NCI-H748 (cell line): ENCODE results near the gene NTN3.

Source experiments
- DNase-seq: peaks from one replicate; lab custom pipeline; 2025; ENCODE audit not compliant: unreplicated experiment; lab: John Stamatoyannopoulos, UW

NTN3 gene

DNA sequence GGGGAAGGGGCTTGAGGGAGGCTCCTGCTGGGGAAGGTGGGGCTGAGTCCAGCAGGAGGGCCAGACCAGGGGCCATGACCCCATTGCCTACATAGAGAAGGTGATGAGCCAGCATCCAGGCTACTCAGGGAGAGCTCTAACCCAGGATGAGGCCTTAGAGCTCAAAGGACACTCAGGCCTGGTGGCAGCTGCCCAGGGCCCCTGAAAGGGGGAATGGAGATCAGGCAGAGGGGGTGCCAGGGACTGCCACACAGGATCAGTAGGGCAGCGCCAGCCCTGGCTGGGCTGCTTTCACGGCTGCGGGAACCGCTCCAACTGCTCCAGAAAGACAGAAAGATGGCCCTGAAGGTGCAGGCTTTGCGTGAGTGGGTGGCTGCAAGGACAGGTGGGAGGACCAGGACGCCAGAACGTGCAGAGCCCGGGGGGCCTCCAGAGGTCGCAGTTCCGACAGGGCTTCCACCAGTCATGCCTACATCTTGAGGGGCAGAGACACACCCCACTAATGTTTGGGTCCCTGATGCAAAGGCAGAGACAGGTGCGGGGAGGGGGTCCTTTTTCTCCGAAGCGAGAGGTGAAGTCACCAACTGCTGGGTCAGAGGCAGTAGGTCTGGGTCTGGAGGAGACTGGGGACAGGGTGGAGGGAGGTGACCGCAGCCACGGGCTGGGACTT lies 41.8 kb downstream of the NTN3 start:
- peak; percentile 25 for DNase-seq

DNA sequence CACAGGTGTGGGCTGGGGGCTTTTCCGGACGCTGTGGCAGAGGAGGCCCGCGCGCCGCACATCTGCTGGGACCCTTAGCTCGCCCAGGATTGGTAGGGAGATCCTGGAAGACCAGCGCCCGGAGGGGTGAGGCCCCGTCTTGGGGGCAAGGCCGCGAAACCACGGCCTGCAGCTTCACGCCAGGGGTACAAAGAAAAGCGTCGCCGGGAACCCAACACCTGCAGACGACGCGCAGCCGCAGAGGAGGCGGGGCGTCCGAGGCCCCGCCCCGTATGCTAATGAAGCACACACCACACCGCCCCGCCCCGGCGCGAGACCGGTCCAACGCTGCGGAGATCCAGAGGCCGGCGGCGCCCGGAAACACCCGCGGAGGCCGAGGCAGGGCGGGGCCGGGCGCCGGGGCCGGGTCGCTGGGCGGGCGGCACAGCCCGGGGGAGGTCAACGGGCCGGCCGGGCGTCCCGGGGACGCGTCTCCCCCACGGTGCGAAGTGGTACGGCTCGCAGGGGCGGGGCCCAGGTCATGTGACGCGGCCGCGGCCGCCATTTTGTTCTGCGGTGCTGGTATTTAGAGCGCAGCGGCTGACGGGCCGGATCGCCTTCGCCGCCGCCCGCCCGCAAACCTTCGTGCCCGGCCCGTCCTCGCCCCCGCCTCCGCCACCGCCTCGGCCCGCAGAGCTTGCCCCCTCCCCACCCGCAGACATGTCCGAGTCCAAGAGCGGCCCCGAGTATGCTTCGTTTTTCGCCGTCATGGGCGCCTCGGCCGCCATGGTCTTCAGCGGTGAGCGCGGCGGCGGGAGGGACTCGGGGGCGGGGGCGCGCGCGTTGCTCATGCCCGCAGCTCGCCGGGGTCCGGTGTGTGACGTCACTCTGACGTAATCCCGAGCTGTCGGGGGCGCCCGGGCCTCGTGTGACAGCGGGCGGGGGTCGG lies 42.6 kb downstream of the NTN3 start, which contains the start of gene ATP6V0C:
Gene ATP6V0C (plus strand): TSS at position 548 of the 928 bp plus-strand sequence. CDS start 152 bp downstream, at position 700.
- peak; percentile 92 for DNase-seq

DNA sequence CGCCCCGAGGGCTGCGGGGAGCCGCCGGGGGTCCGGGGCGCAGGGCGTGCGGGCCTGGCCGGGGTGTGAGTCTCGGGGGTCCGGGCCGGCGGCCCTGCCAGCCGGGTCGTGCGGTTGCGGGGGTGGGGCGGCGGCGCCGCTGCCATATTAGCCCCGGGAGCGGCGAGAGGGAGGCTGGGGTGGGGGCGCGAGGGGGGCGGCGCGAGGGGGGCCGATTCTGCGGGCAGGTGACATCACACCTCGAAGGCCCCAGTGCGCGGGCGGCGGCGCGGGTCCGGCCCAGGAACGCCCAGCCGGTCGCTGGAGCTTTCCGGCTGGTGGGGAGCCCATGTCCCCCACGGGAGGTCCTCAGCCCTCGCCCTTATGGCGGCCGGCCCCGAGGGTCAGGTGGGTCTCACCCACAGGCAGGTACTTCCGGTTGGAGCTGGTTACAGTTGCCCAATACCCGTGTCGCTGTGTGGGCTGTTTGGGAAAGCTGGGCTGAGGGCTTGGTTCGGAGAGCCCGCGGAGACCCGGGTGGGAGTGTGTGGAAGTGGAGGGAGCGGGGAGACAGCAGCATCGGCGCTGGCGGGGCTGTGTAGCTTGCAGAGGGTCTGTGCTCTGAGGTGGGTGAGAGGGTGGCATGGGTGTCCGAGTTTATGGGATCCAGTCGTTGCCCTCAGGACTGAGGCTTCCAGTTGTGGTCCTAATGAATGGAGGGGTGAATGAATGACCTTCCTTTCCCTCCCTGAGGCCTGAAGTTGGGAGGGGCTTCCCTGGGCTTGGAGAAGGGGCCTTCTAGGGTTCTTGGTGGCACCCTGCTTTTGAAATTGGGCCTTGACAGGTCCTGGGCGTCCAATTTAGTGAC lies 43.5 kb downstream of the NTN3 start:
- DNase-seq, result peak; percentile 13

DNA sequence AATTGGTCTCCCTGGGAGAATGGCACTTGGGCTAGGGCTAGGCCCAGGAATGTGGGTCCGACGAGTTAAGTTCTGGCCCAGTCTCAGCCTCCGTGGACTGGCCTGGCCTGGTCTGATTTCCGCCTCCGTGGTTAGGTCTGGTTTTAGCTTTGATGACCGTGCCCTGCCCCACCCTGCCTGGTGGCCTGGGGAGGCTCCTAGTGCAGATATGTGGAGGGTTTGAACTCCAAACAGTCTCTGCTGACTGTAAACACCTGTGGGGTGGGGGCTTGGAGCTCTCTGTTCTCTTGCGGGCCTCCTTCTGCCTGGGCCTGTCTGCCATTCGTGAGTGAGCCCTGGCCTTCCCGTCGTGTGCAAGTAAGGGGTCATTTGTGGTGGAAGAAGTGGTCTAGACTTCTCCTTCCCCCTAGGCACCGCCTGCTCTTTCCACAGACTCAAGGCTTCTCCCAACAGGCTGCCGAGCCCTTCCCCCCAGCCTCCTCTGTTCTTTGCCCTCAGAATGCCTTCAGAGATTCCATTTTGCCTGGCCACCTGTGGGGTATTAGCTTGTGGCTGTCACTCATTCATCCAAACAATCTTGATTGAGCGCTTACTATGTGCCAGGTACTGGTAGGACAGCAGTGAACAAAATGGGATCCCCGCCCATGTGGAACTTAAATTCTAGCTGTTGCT lies 44.2 kb downstream of the NTN3 start:
- no peak for DNase-seq

DNA sequence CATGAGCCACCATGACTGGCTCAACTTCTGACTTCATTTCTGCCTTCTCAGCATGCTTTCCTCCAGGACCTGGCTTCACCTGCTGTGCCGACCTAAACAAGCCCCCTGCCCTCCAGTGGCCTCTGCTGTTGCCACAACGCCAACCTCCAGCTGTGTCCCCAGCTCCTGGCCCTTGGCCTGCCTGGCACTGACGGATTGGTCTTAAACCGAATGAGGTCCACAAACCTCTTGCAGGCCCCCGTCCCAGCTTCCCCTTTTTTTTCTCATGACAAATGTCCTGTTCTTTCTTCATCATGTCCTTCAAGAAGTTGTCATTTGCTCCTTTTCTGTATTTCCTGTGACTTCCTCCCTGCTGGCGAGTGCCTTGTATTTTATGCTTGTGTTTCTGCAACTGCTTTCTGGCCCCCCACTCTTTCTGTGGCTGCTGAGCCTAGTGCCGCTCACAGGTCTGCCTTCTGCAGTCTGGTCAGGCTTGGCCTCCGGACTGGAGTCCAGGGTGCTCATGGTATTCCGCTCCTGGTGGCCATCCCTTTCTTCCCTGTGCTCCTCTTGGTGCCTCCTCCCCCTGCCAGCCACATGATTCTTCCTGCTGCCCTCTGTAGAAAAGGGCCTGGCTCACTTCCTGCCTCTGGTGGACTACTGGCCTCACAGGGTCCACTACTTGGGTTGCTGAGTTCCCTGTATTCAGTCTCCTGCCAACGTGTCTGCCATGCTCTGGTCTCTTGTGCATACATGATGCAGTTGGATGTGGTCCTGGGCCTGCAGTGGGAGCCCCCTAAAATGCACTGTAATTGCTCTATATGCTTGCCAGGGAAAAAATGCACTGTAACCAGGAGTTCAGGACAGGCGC lies 45.5 kb downstream of the NTN3 start:
- DNase-seq, result no peak

DNA sequence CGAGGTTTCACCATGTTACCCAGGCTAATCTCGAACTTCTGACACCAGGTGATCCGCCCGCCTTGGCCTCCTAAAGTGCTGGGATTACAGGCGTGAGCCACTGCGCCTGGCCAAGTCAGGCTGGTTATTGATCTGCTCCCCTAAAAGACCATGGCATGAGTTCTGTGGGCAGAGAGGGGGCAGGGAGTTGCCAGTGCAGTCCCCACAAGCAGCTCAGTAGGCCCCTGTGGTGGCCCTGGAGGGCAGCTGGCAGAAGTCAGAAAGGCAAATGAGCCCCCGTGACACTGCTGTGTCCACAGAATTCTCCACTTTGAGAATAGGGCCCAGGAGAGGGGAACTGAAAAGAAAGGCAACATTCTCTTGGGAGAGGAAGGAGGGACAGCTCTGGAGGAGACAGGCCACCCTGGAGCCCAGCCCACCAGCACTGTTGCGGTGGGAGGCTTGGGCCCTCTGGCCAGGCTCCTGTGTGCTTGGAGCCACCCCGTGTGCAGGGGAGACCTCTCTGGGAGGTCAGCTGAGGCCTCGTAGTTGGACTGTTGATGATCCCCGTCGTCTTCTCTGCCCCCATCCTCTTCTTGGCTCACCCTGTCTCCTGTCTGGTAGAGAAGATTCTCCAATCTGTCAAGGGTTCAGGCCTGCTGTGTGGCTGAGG lies 47.0 kb downstream of the NTN3 start:
- DNase-seq, result no peak

DNA sequence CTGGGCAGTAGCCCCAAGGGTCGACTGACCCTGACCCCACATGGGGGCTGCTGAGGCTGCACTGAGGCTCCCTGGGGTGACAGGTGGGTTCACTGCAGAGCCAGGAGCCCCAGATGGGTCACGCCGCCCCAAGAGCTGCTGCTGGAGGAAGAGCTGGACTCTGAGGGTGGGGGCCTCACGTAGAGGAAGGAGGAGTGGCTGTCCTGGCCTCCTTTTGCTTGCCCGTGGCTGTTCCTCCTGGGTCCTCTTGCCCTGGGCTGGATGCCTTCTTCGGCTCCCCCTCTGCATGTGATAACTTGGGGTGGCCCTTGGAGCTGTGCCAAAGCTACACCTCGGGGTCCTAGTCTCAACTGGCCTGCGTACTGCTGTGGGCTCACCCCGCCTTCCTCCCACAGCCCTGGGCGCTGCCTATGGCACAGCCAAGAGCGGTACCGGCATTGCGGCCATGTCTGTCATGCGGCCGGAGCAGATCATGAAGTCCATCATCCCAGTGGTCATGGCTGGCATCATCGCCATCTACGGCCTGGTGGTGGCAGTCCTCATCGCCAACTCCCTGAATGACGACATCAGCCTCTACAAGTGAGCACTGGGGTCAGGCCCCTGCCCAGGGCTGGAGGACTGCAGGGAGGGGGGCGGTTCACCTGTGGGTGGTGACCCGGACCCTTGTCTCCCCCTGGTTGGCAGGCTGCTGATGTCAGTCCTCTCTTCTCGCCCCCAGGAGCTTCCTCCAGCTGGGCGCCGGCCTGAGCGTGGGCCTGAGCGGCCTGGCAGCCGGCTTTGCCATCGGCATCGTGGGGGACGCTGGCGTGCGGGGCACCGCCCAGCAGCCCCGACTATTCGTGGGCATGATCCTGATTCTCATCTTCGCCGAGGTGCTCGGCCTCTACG lies 48.0 kb downstream of the NTN3 start:
- no peak for DNase-seq

DNA sequence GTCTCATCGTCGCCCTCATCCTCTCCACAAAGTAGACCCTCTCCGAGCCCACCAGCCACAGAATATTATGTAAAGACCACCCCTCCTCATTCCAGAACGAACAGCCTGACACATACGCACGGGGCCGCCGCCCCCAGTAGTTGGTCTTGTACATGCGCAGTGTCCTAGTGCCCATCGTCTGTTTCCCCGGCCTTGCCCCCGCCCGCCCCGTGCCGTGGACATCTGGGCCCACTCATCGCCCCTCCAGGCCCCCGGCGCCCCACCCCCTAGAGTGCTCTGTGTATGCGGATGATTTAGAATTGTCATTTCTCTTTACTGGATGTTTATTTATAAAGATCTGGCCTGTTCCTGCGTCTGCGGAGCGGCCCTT lies 48.6 kb downstream of the NTN3 start:
- no peak for DNase-seq

DNA sequence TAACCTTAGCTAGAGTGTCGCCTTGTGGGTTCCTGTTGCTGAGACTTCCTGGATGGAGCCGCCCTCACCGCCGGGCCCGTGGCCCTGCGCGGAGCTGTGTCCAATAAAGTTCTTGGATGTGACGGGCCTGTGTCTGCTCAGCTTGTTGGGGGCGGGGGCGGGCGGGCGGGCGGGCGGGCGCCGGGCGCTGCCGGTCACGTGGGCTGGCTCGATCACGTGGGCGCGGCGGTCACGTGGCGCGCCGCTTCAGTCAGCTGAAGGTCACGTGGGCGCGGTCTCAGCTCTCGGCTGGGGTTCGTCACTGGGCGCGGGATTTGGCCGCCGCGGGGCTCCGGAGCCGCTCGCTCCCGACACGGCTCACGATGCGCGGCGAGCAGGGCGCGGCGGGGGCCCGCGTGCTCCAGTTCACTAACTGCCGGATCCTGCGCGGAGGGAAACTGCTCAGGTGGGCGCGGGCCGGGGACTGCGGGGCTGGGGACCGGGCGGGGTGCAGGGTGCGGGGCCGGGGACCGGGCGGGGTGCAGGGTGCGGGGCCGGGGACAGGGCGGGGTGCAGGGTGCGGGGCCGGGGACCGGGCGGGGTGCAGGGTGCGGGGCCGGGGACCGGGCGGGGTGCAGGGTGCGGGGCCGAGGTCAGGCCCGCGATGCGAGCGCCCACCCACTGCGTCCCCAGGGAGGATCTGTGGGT lies 49.1 kb downstream of the NTN3 start, which contains the start of gene AMDHD2:
Gene AMDHD2 (plus strand): TSS at position 275 of the 687 bp plus-strand sequence. CDS start 88 bp downstream, at position 363.
- peak; percentile 85 for DNase-seq

DNA sequence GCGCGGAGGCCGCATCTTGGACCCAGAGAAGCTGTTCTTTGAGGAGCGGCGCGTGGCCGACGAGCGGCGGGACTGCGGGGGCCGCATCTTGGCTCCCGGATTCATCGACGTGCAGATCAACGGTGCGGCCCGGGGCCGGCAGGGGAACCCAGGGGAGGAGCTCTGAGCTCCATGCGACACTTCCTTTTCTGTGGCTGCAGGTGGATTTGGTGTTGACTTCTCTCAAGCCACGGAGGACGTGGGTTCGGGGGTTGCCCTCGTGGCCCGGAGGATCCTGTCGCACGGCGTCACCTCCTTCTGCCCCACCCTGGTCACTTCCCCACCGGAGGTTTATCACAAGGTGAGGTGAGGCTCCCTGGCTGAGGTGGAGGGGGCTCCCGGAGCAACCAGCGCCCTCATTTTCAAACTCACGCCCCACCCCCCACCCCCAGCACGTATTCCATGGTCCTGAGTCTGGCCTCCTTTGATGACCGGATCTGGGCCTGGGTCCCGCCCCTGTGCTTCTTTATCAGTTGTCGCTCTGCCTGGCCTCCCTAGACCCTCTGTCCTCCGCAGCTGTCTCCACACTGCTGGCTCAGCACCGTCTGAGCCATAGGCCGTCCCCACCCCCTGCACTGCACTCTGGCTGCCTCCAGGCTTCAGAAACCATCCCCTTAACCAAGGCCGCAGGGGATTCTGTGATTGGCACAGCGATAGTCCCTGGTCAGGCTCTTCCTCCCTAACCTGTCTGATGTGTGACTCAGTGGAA lies 49.9 kb downstream of the NTN3 start:
- no peak for DNase-seq
